ENCODE data around the gene CKAP2L.

CKAP2L gene

GRCh38 chr2:112764071-112765044 lies at the start of gene CKAP2L:
Gene CKAP2L (minus strand): TSS chr2:112764609. CDS start chr2:112764598, 11 bp downstream.
- peak; percentile 76 for DNase-seq

- no peak for DNase-seq
Observed at GRCh38 chr2:112813280-112813966, 49.0 kb upstream of the CKAP2L start.

- no peak for DNase-seq
Observed at GRCh38 chr2:112812318-112813267, 48.2 kb upstream of the CKAP2L start.

- DNase-seq, result no peak
Observed at GRCh38 chr2:112811841-112812306, 47.5 kb upstream of the CKAP2L start.

GRCh38 chr2:112811276-112811831 lies 46.9 kb upstream of the CKAP2L start:
- DNase-seq, result no peak

- no peak for DNase-seq
Observed at GRCh38 chr2:112809112-112809511, 44.7 kb upstream of the CKAP2L start.

- DNase-seq, result no peak
Observed at GRCh38 chr2:112807233-112807807, 42.9 kb upstream of the CKAP2L start.

GRCh38 chr2:112805542-112805941 lies 41.1 kb upstream of the CKAP2L start:
- DNase-seq, result no peak

GRCh38 chr2:112803691-112804521 lies 39.5 kb upstream of the CKAP2L start:
- no peak for DNase-seq

GRCh38 chr2:112800881-112801583 lies 36.6 kb upstream of the CKAP2L start:
- DNase-seq, result no peak

- no peak for DNase-seq
Observed at GRCh38 chr2:112798979-112799975, 34.9 kb upstream of the CKAP2L start.

- no peak for DNase-seq
Observed at GRCh38 chr2:112796486-112796885, 32.1 kb upstream of the CKAP2L start.

GRCh38 chr2:112795774-112796173 lies 31.4 kb upstream of the CKAP2L start:
- DNase-seq, result no peak

GRCh38 chr2:112794841-112795240 lies 30.4 kb upstream of the CKAP2L start:
- no peak for DNase-seq

- DNase-seq, result no peak
Observed at GRCh38 chr2:112794131-112794733, 29.8 kb upstream of the CKAP2L start.

- no peak for DNase-seq
Observed at GRCh38 chr2:112793449-112793978, 29.1 kb upstream of the CKAP2L start.

GRCh38 chr2:112792419-112792818 lies 28.0 kb upstream of the CKAP2L start:
- no peak for DNase-seq

- no peak for DNase-seq
Observed at GRCh38 chr2:112791693-112792230, 27.4 kb upstream of the CKAP2L start.

All from NCI-H1417 treated with DMSO at 0.1 percent for 48 hours (cell line).